Measurements from ENCODE around the gene INSC.

Gene INSC

GRCh38 chr11:15293975-15294620 lies 179.4 kb downstream of the INSC start:
- TF ChIP-seq CTCF (IDR thresholded peaks at IDR 0.05; ENCODE audit: borderline replicate concordance, insufficient read depth, low read depth, low read length), result no peak
- H3K4me3 ChIP-seq (ENCODE audit: low read depth, low read length), result no peak overlapping the region

- no peak overlapping the region for H3K4me3 ChIP-seq (ENCODE audit: low read depth, low read length)
- no peak for TF ChIP-seq CTCF (IDR thresholded peaks at IDR 0.05; ENCODE audit: borderline replicate concordance, insufficient read depth, low read depth, low read length)
Measured at GRCh38 chr11:15295695-15296094, 181.0 kb downstream of the INSC start.

All from GM12875 (cell line).